OCI-LY7 (cell line): ENCODE results near the gene MARCHF7. TPM values are rescaled to one million over a fixed set of nuclear protein-coding genes. Genes with fewer than 3 reads are reported as not detected.

Source experiments
- BruUV-seq: library from RNA; stranded (reverse); fragments of 400-500 nt; replicated peaks from 2 replicates; lab custom pipeline; 2021; lab: Mats Ljungman, UMichigan
- CTCF ChIA-PET: fragments of 300-600 bp; sonication (Branson Sonifier 250); formaldehyde crosslinking; loops from one replicate; lab custom pipeline; 2022; ENCODE audit warnings: antibody characterized with exemption; ENCODE audit not compliant: unreplicated experiment; lab: Charles Lee
- POLR2A ChIA-PET: fragments of 300-600 bp; sonication (Branson Sonifier 250); formaldehyde crosslinking; loops from one replicate; lab custom pipeline; 2022; ENCODE audit warnings: antibody characterized with exemption; lab: Charles Lee
- DNase-seq: peaks from one replicate; pipeline ENCODE4 v3.0.0-alpha.2; 2015; ENCODE audit warnings: low spot score
- H2AFZ ChIP-seq: fragments of 200-600 bp; sonication (generic), shearing (Covaris generic); 2 replicates; pipeline ENCODE4 v1.6.1; 2014; ENCODE audit warnings: mild to moderate bottlenecking, antibody characterized with exemption, low read length, moderate library complexity
- H3K27ac ChIP-seq: fragments of 200-600 bp; sonication (generic); 2 replicates; pipeline ENCODE4 v1.5.1; 2014; ENCODE audit warnings: mixed run types, low read depth, mild to moderate bottlenecking, moderate library complexity, low read length, inconsistent platforms; ENCODE audit not compliant: poor library complexity, severe bottlenecking
- H3K36me3 ChIP-seq: fragments of 200-600 bp; sonication (generic); 2 replicates; pipeline ENCODE4 v1.6.1; 2014; ENCODE audit warnings: mild to moderate bottlenecking, antibody characterized with exemption, low read length, moderate library complexity, mixed read lengths; ENCODE audit not compliant: insufficient read depth
- H3K4me1 ChIP-seq: fragments of 200-600 bp; sonication (generic); 2 replicates; pipeline ENCODE4 v1.5.1; 2014; ENCODE audit warnings: mild to moderate bottlenecking, low read length; ENCODE audit not compliant: insufficient read depth, poor library complexity, severe bottlenecking
- H3K4me2 ChIP-seq: fragments of 200-600 bp; sonication (generic); 2 replicates; pipeline ENCODE4 v1.6.1; 2014; ENCODE audit warnings: mild to moderate bottlenecking, low read length
- H3K4me3 ChIP-seq: fragments of 200-600 bp; sonication (generic); 2 replicates; pipeline ENCODE4 v1.5.1; 2014; ENCODE audit warnings: mild to moderate bottlenecking, low read depth, low read length; ENCODE audit not compliant: poor library complexity, severe bottlenecking
- H3K79me2 ChIP-seq: fragments of 200-600 bp; sonication (generic); 2 replicates; pipeline ENCODE4 v1.6.1; 2016; ENCODE audit warnings: low read depth, mild to moderate bottlenecking, low read length, moderate library complexity, mixed read lengths; ENCODE audit not compliant: insufficient read depth
- H3K9me2 ChIP-seq: fragments of 200-600 bp; sonication (generic); 2 replicates; pipeline ENCODE4 v1.6.1; 2016; ENCODE audit warnings: mild to moderate bottlenecking, low read length, mixed read lengths; ENCODE audit not compliant: insufficient read depth
- H3K9me3 ChIP-seq: fragments of 200-600 bp; sonication (generic); 2 replicates; pipeline ENCODE4 v1.6.1; 2014; ENCODE audit warnings: mild to moderate bottlenecking, mixed run types, low read length, mixed read lengths
- H4K20me1 ChIP-seq: fragments of 200-600 bp; sonication (generic); 2 replicates; pipeline ENCODE4 v1.6.1; 2014; ENCODE audit warnings: mild to moderate bottlenecking, antibody characterized with exemption, low read length, moderate library complexity, mixed read lengths; ENCODE audit not compliant: insufficient read depth
- CTCF ChIP-seq: fragments of 200-600 bp; sonication (generic); conservative IDR thresholded peaks from 2 replicates; pipeline ENCODE4 v1.5.1; 2014; ENCODE audit warnings: mild to moderate bottlenecking, antibody characterized with exemption, low read length, moderate library complexity, mixed read lengths
- EZH2phosphoT487 ChIP-seq: fragments of 200-600 bp; sonication (generic); IDR thresholded peaks from 2 replicates; pipeline ENCODE4 v1.6.1; 2018; ENCODE audit warnings: low read depth, borderline replicate concordance, mild to moderate bottlenecking, mixed run types, antibody characterized with exemption, low read length, moderate library complexity, mixed read lengths
- intact Hi-C: fragments of 100-400 bp; cut with micrococcal nuclease; formaldehyde crosslinking; loops from one replicate; pipeline ENCODE4 v1.10.0; 2022; ENCODE audit not compliant: unreplicated experiment
- total RNA-seq, 2 experiments: library from RNA; depleted of rRNA in 1 of 2; stranded (reverse); fragments of >200 nt in 1 of 2; shearing (Covaris generic) in 1 of 2; gene quantifications; 2 replicates each; pipeline ENCODE4 v1.2.3, GENCODE V29; 2014 to 2022

MARCHF7 gene
- total RNA-seq, 2 experiments from 2014 or later: 48.8 to 69.6 TPM

GRCh38 chr2:159755014-159755413 is 42.7 kb downstream of the MARCHF7 start:
- CTCF ChIA-PET: no interaction called here
- H3K27ac ChIP-seq: no peak overlapping the region
- no TSS peak for BruUV-seq
- intact Hi-C loops: no loop called here
- TF ChIP-seq EZH2phosphoT487: no peak
- no peak for TF ChIP-seq CTCF
- H3K9me3 ChIP-seq: no peaks in the 10 kb centered on the region
- no peaks in the 10 kb centered on the region for H3K9me2 ChIP-seq
- H3K4me1 ChIP-seq: no peaks in the 10 kb centered on the region
- no peak overlapping the region for H3K4me2 ChIP-seq
- no peak overlapping the region for H3K4me3 ChIP-seq
- peaks cover 100% of the 10 kb centered on the region for H3K36me3 ChIP-seq
- POLR2A ChIA-PET: no interaction called here
- H2AFZ ChIP-seq: no peak overlapping the region
- peaks cover 45% of the 10 kb centered on the region; the same call in 1 of the 2 replicates for H3K79me2 ChIP-seq
- H4K20me1 ChIP-seq: peaks cover 21% of the 10 kb centered on the region
- no peak for DNase-seq

GRCh38 chr2:159755788-159756187 is 43.5 kb downstream of the MARCHF7 start:
- H4K20me1 ChIP-seq: peaks cover 21% of the 10 kb centered on the region
- no peaks in the 10 kb centered on the region for H3K4me1 ChIP-seq
- H3K79me2 ChIP-seq: peaks cover 40% of the 10 kb centered on the region; the same call in 1 of the 2 replicates
- H3K36me3 ChIP-seq: peaks cover 100% of the 10 kb centered on the region
- DNase-seq: no peak
- H3K9me2 ChIP-seq: no peaks in the 10 kb centered on the region
- TF ChIP-seq CTCF (peak; percentile 55), EZH2phosphoT487 (no peak)
- BruUV-seq: no TSS peak
- POLR2A ChIA-PET: interaction anchor here (0.7 to 2.0 kb wide), 2 partner anchors 9 to 453 kb away, joined by 9 read pairs; no protein-coding TSS in a partner anchor
- CTCF ChIA-PET: no interaction called here
- no peaks in the 10 kb centered on the region for H3K9me3 ChIP-seq
- no peak overlapping the region for H3K4me3 ChIP-seq
- intact Hi-C loops: no loop called here
- H3K27ac ChIP-seq: no peak overlapping the region
- no peak overlapping the region for H3K4me2 ChIP-seq
- H2AFZ ChIP-seq: no peak overlapping the region

GRCh38 chr2:159758239-159758638 is 45.9 kb downstream of the MARCHF7 start:
- Histone ChIP-seq H3K9me3 (no peaks in the 10 kb centered on the region), H3K4me2 (no peak overlapping the region), H4K20me1 (peaks cover 12% of the 10 kb centered on the region), H3K27ac (no peak overlapping the region), H2AFZ (no peak overlapping the region), H3K4me1 (no peaks in the 10 kb centered on the region), H3K36me3 (peaks cover 99% of the 10 kb centered on the region), H3K4me3 (no peak overlapping the region), H3K9me2 (no peaks in the 10 kb centered on the region), H3K79me2 (peaks cover 31% of the 10 kb centered on the region; the same call in 1 of the 2 replicates)
- no TSS peak for BruUV-seq
- ChIA-PET POLR2A (interaction anchor here (0.7 to 1.4 kb wide), 6 partner anchors 8 to 37 kb away, joined by 3 to 7 read pairs (median 4); no protein-coding TSS in a partner anchor), CTCF (no interaction called here)
- no peak for TF ChIP-seq EZH2phosphoT487
- no peak for TF ChIP-seq CTCF
- intact Hi-C loops: no loop called here
- no peak for DNase-seq
